H1 (cell line): ENCODE data around the gene SNRNP200. TPM values are rescaled to one million over a fixed set of nuclear protein-coding genes. Genes with fewer than 3 reads are reported as not detected.

Source experiments
- CTCF ChIA-PET: fragments of 300-600 bp; sonication (Branson Sonifier 250); formaldehyde crosslinking; loops from one replicate; lab custom pipeline; 2021; ENCODE audit not compliant: partially characterized antibody; lab: Charles Lee
- POLR2A ChIA-PET: fragments of 300-600 bp; sonication (Branson Sonifier 250); formaldehyde crosslinking; loops from one replicate; lab custom pipeline; 2021; ENCODE audit warnings: inconsistent platforms; ENCODE audit not compliant: partially characterized antibody; lab: Charles Lee
- DNase-seq, 2 experiments: peaks; one replicate each; pipeline versions ENCODE4 v3.0.0 to v3.0.0-alpha.2; 2010 to 2022; ENCODE audit warnings: low spot score in 2 of 2, low read depth in 1 of 2, mixed read lengths in 1 of 2
- FAIRE-seq: peaks from 2 replicates; lab custom pipeline; 2011; peaks lifted over from hg19 to GRCh38; lab: Jason Lieb, UNC
- H2AFZ ChIP-seq: 2 replicates; pipeline ENCODE4 v1.8.1; 2012; ENCODE audit warnings: low read length, inconsistent platforms
- H2AK5ac ChIP-seq: 2 replicates; pipeline ENCODE4 v1.6.1; 2013; ENCODE audit warnings: low read depth, low read length
- H2BK120ac ChIP-seq: replicated peaks from 2 replicates; pipeline ENCODE3; 2013; ENCODE audit warnings: low read depth, low read length, inconsistent platforms
- H2BK12ac ChIP-seq: 2 replicates; pipeline ENCODE4 v1.6.1; 2013; ENCODE audit warnings: low read depth, low read length
- H2BK15ac ChIP-seq: 2 replicates; pipeline ENCODE4 v1.6.1; 2013; ENCODE audit warnings: low read length
- H2BK20ac ChIP-seq: 2 replicates; pipeline ENCODE4 v1.6.1; 2013; ENCODE audit warnings: low read length
- H2BK5ac ChIP-seq: 2 replicates; pipeline ENCODE4 v1.6.1; 2013; ENCODE audit warnings: low read depth, low read length
- H3K14ac ChIP-seq: 2 replicates; pipeline ENCODE4 v1.6.1; 2013; ENCODE audit warnings: inconsistent platforms; ENCODE audit not compliant: insufficient read length
- H3K18ac ChIP-seq: 2 replicates; pipeline ENCODE4 v1.6.1; 2013; ENCODE audit warnings: low read length; ENCODE audit errors: extremely low read depth
- H3K23ac ChIP-seq: 2 replicates; pipeline ENCODE4 v1.6.1; 2013; ENCODE audit warnings: inconsistent platforms; ENCODE audit not compliant: insufficient read length
- H3K23me2 ChIP-seq: 2 replicates; pipeline ENCODE4 v1.6.1; 2013; ENCODE audit warnings: low read depth, low read length
- H3K27ac ChIP-seq: 2 replicates; pipeline ENCODE4 v1.6.1; 2011; ENCODE audit warnings: low read depth, low read length, inconsistent platforms
- H3K27me3 ChIP-seq, 4 experiments: replicated peaks in 1 of 4; 1 replicate in 1 of 4; 2 replicates in 3 of 4; pipeline versions ENCODE4 v1.6.1 to v1.8.1; 2011 to 2013; ENCODE audit warnings: low read length in 3 of 4, mild to moderate bottlenecking in 3 of 4, inconsistent platforms in 2 of 4, mixed read lengths in 2 of 4, moderate library complexity in 1 of 4; ENCODE audit not compliant: control insufficient read depth in 3 of 4, insufficient read depth in 3 of 4; ENCODE audit errors: extremely low read depth in 1 of 4
- H3K36me3 ChIP-seq, 4 experiments: 2 replicates each; pipeline versions ENCODE4 v1.6.1 to v1.8.1; 2011 to 2013; ENCODE audit warnings: mild to moderate bottlenecking in 4 of 4, low read length in 3 of 4, moderate library complexity in 2 of 4, control low read depth in 1 of 4, inconsistent platforms in 1 of 4; ENCODE audit not compliant: insufficient read depth in 4 of 4, control insufficient read depth in 2 of 4
- H3K4ac ChIP-seq: replicated peaks from 2 replicates; pipeline ENCODE3; 2013; ENCODE audit warnings: low read length, low read depth, mixed read lengths, inconsistent platforms; ENCODE audit not compliant: insufficient read length
- H3K4me1 ChIP-seq, 4 experiments: replicated peaks in 1 of 4; 1 replicate in 1 of 4; 2 replicates in 3 of 4; pipeline versions ENCODE4 v1.6.1 to v1.8.1; 2011 to 2013; ENCODE audit warnings: low read length in 3 of 4, inconsistent platforms in 2 of 4, mixed read lengths in 1 of 4; ENCODE audit not compliant: insufficient read depth in 4 of 4, control insufficient read depth in 3 of 4
- H3K4me2 ChIP-seq, 2 experiments: 2 replicates each; pipeline versions ENCODE4 v1.6.1 to v1.8.1; 2011 to 2013; ENCODE audit warnings: low read depth in 2 of 2, low read length in 2 of 2, control low read depth in 1 of 2, inconsistent platforms in 1 of 2, mild to moderate bottlenecking in 1 of 2; ENCODE audit not compliant: insufficient read depth in 1 of 2
- H3K4me3 ChIP-seq, 4 experiments: fragments of 200-600, 300-600 bp in 1 of 4; sonication (generic), shearing (Covaris generic), sonication (Bioruptor Twin) in 1 of 4; 2 replicates each; pipeline versions ENCODE4 v1.5.1 to v1.8.1; 2011 to 2016; ENCODE audit warnings: low read length in 4 of 4, low read depth in 3 of 4, control low read depth in 2 of 4, inconsistent platforms in 2 of 4, mild to moderate bottlenecking in 2 of 4, mixed read lengths in 1 of 4, moderate library complexity in 1 of 4; ENCODE audit not compliant: insufficient read depth in 2 of 4; ENCODE audit errors: extremely low read depth in 1 of 4
- H3K56ac ChIP-seq: replicated peaks from 2 replicates; pipeline ENCODE3; 2013; ENCODE audit warnings: low read depth, mild to moderate bottlenecking, mixed read lengths, low read length, inconsistent platforms; ENCODE audit not compliant: insufficient read length
- H3K79me1 ChIP-seq: 2 replicates; pipeline ENCODE4 v1.6.1; 2013; ENCODE audit warnings: low read depth, low read length, control low read depth
- H3K79me2 ChIP-seq, 2 experiments: 2 replicates each; pipeline versions ENCODE4 v1.6.1 to v1.8.1; 2012 to 2013; ENCODE audit warnings: low read length in 2 of 2, mild to moderate bottlenecking in 2 of 2, inconsistent platforms in 1 of 2; ENCODE audit not compliant: insufficient read depth in 2 of 2, control insufficient read depth in 1 of 2
- H3K9ac ChIP-seq, 4 experiments: replicated peaks in 1 of 4; 1 replicate in 1 of 4; 2 replicates in 3 of 4; pipeline versions ENCODE4 v1.6.1 to v1.8.1; 2011 to 2013; ENCODE audit warnings: low read depth in 3 of 4, low read length in 3 of 4, control low read depth in 2 of 4, mild to moderate bottlenecking in 2 of 4, moderate library complexity in 2 of 4, inconsistent platforms in 1 of 4; ENCODE audit errors: extremely low read depth in 1 of 4
- H3K9me3 ChIP-seq, 2 experiments: 2 replicates each; pipeline versions ENCODE4 v1.6.1 to v1.8.1; 2012 to 2013; ENCODE audit warnings: mild to moderate bottlenecking in 2 of 2, moderate library complexity in 2 of 2, control low read depth in 1 of 2, inconsistent platforms in 1 of 2, low read depth in 1 of 2, low read length in 1 of 2, mixed read lengths in 1 of 2; ENCODE audit not compliant: insufficient read depth in 2 of 2
- H4K20me1 ChIP-seq, 2 experiments: replicated peaks in 1 of 2; 2 replicates each; pipeline versions ENCODE3 to v1.8.1; 2011 to 2013; ENCODE audit warnings: inconsistent platforms in 2 of 2, low read length in 2 of 2, mild to moderate bottlenecking in 1 of 2; ENCODE audit not compliant: insufficient read depth in 2 of 2, control insufficient read depth in 1 of 2
- H4K5ac ChIP-seq: 2 replicates; pipeline ENCODE4 v1.6.1; 2013; ENCODE audit warnings: low read length, low read depth, mixed read lengths, inconsistent platforms; ENCODE audit not compliant: insufficient read length
- H4K8ac ChIP-seq: 2 replicates; pipeline ENCODE4 v1.8.0; 2013; ENCODE audit warnings: mild to moderate bottlenecking, moderate library complexity, low read length, inconsistent platforms; ENCODE audit not compliant: insufficient read depth; ENCODE audit errors: extremely low read depth
- H4K91ac ChIP-seq: replicated peaks from 2 replicates; pipeline ENCODE3; 2013; ENCODE audit warnings: low read length, mixed read lengths, inconsistent platforms; ENCODE audit not compliant: insufficient read length
- CHD2 ChIP-seq: IDR thresholded peaks from 2 replicates; pipeline ENCODE4 v1.6.1; 2012; ENCODE audit warnings: low read length, improper control_type of control experiment
- EGR1 ChIP-seq: IDR thresholded peaks from 2 replicates; pipeline ENCODE4 v1.6.1; 2011; ENCODE audit warnings: low read depth, low read length, borderline replicate concordance
- GTF2F1 ChIP-seq: IDR thresholded peaks from 2 replicates; pipeline ENCODE4 v1.6.1; 2012; ENCODE audit warnings: low read depth, low read length, improper control_type of control experiment, borderline replicate concordance
- MAFK ChIP-seq: IDR thresholded peaks from 2 replicates; pipeline ENCODE4 v1.6.1; 2012; ENCODE audit warnings: low read depth, mild to moderate bottlenecking, improper control_type of control experiment, low read length
- NANOG ChIP-seq: IDR thresholded peaks from 2 replicates; pipeline ENCODE4 v1.6.1; 2011; ENCODE audit warnings: low read length, low read depth, mild to moderate bottlenecking, inconsistent platforms; ENCODE audit not compliant: insufficient read depth, poor library complexity, severe bottlenecking
- RAD21 ChIP-seq, 2 experiments: IDR thresholded peaks in 1 of 2; conservative IDR thresholded peaks in 1 of 2; 2 replicates each; pipeline ENCODE4 v1.6.1; 2011; ENCODE audit warnings: low read depth in 2 of 2, low read length in 2 of 2, improper control_type of control experiment in 1 of 2, inconsistent platforms in 1 of 2, mild to moderate bottlenecking in 1 of 2, moderate library complexity in 1 of 2
- SUZ12 ChIP-seq: fragments of 200-600 bp; sonication (generic); IDR thresholded peaks from 2 replicates; pipeline ENCODE4 v1.6.1; 2012; ENCODE audit warnings: mild to moderate bottlenecking, inconsistent platforms, low read length, moderate library complexity, mixed read lengths
- TBP ChIP-seq: IDR thresholded peaks from 2 replicates; pipeline ENCODE4 v1.6.1; 2011; ENCODE audit warnings: low read depth, low read length, improper control_type of control experiment
- TCF12 ChIP-seq: IDR thresholded peaks from 2 replicates; pipeline ENCODE4 v1.6.1; 2011; ENCODE audit warnings: low read depth, mild to moderate bottlenecking, low read length
- USF2 ChIP-seq: IDR thresholded peaks from 2 replicates; pipeline ENCODE4 v1.6.1; 2011; ENCODE audit warnings: low read length, improper control_type of control experiment
- ZNF274 ChIP-seq: IDR thresholded peaks from 2 replicates; pipeline ENCODE4 v1.7.0; 2012; ENCODE audit warnings: low read length, borderline replicate concordance; ENCODE audit errors: extremely low read depth
- WGBS, 2 experiments: shearing (Covaris generic) in 1 of 2; methylation state at CpG; one replicate each; pipeline versions ENCODE4 v1.1.6 to v1.1.7; 2013 to 2015; ENCODE audit warnings: low lambda C conversion rate in 2 of 2, mixed read lengths in 2 of 2, inconsistent platforms in 1 of 2, low coverage in 1 of 2, missing lambda C conversion rate in 1 of 2; ENCODE audit not compliant: insufficient replicate concordance in 2 of 2, insufficient coverage in 1 of 2, insufficient read length in 1 of 2; ENCODE audit errors: extremely low coverage in 1 of 2, missing lambda C conversion rate in 1 of 2; 5-methylcytosine and 5-hydroxymethylcytosine counted together
- polyA plus RNA-seq, 7 experiments: library from polyadenylated mRNA; depleted of rRNA in 3 of 7; stranded (reverse) in 5 of 7; unstranded in 2 of 7; fragments of >200 nt in 5 of 7; fragments of 200-250 nt in 2 of 7; gene quantifications; 1 replicate in 5 of 7; 2 replicates in 1 of 7; 4 replicates in 1 of 7; pipeline versions ENCODE4 v1.2.1 to v1.2.3, GENCODE V29; 2011 to 2013; ENCODE audit warnings: missing spikeins in 2 of 7, mixed read lengths in 2 of 7
- total RNA-seq: library from RNA; stranded (reverse); fragmentation: NEBNext Ultra II Directional; extraction: Animal tissue kit (Norgen Biotek cat#: 25700); gene quantifications from 2 replicates; pipeline ENCODE4 v1.2.1, GENCODE V29; 2021

SNRNP200 gene
- total and polyA plus RNA-seq, 2 of the 8 experiments (the other 6 are each of a cell fraction or from before 2014, with no cell fraction given): 190 to 289 TPM

GRCh38 chr2:96347395-96347794, 42.0 kb upstream of the SNRNP200 start:
- no peak overlapping the region for H3K4me2 ChIP-seq
- POLR2A ChIA-PET: interaction anchor here (1.3 to 1.4 kb wide), 2 partner anchors 9 to 11 kb away, joined by 5 to 6 read pairs; partner anchors contain the start of gene NCAPH
- TF ChIP-seq SUZ12 (no peak), ZNF274 (no peak), USF2 (no peak), TCF12 (no peak), CHD2 (no peak), TBP (no peak), GTF2F1 (no peak), NANOG (no peak), RAD21 (IDR thresholded peaks at IDR 0.05 in 1 of 2, conservative IDR thresholded peaks at IDR 0.05 in 1 of 2; ENCODE audit: low read depth in 2 of 2, low read length in 2 of 2) (no peak), EGR1 (no peak), MAFK (no peak)

More at GRCh38 chr2:96347395-96347794, 42.0 kb upstream of the SNRNP200 start:
- Histone ChIP-seq H4K8ac (no peak overlapping the region), H3K9me3 (no peaks in the 10 kb centered on the region), H3K4me3 (no peak overlapping the region), H2AFZ (no peak overlapping the region), H4K91ac (no peak overlapping the region), H3K79me2 (no peaks in the 10 kb centered on the region), H2BK20ac (no peak overlapping the region), H3K18ac (no peak overlapping the region), H3K27me3 (no peaks in the 10 kb centered on the region), H2AK5ac (no peak overlapping the region), H3K56ac (no peak overlapping the region), H3K23me2 (no peaks in the 10 kb centered on the region), H3K9ac (no peak overlapping the region; a peak in 1 of 7 replicates), H4K5ac (no peak overlapping the region), H3K36me3 (peaks cover 24 to 74% (median 68%) of the 10 kb centered on the region in 4 experiments), H4K20me1 (peaks cover 5% of the 10 kb centered on the region in 2 experiments), H3K4me1 (no peaks in the 10 kb centered on the region; a peak in 1 of 7 replicates), H2BK15ac (no peak overlapping the region), H2BK120ac (no peak overlapping the region), H2BK12ac (no peak overlapping the region), H3K14ac (no peak overlapping the region), H3K23ac (no peak overlapping the region), H2BK5ac (no peak overlapping the region; the same call in 1 of the 2 replicates), H3K79me1 (no peaks in the 10 kb centered on the region), H3K4ac (no peak overlapping the region), H3K27ac (no peak overlapping the region)
- WGBS, 2 experiments: 86% methylated on average over 1 of the region's 1 CpG; no CpG with 5 or more reads in 1 of the 2 experiments
- no peak for DNase-seq
- CTCF ChIA-PET: interaction anchor here (0.8 to 1.4 kb wide), 2 partner anchors 10 to 59 kb away, joined by 3 read pairs; no protein-coding TSS in a partner anchor
- FAIRE-seq: no peak
